SK-N-MC (cell line): ENCODE results near the gene GREM1.

Source experiments
- EZH2 ChIP-seq: fragments of 200-600 bp; sonication (generic); IDR thresholded peaks from one replicate; pipeline ENCODE4 v1.6.1; 2017; ENCODE audit warnings: antibody characterized with exemption
- FOXP2 ChIP-seq: optimal IDR thresholded peaks from 2 replicates; pipeline ENCODE3; 2011; ENCODE audit warnings: mild to moderate bottlenecking, moderate library complexity; ENCODE audit not compliant: insufficient read depth; ENCODE audit errors: extremely low read length, control extremely low read depth
- POLR2AphosphoS5 ChIP-seq: IDR thresholded peaks from 2 replicates; pipeline ENCODE4 v1.6.1; 2012; ENCODE audit warnings: mild to moderate bottlenecking, low read depth, low read length, borderline replicate concordance

DNA sequence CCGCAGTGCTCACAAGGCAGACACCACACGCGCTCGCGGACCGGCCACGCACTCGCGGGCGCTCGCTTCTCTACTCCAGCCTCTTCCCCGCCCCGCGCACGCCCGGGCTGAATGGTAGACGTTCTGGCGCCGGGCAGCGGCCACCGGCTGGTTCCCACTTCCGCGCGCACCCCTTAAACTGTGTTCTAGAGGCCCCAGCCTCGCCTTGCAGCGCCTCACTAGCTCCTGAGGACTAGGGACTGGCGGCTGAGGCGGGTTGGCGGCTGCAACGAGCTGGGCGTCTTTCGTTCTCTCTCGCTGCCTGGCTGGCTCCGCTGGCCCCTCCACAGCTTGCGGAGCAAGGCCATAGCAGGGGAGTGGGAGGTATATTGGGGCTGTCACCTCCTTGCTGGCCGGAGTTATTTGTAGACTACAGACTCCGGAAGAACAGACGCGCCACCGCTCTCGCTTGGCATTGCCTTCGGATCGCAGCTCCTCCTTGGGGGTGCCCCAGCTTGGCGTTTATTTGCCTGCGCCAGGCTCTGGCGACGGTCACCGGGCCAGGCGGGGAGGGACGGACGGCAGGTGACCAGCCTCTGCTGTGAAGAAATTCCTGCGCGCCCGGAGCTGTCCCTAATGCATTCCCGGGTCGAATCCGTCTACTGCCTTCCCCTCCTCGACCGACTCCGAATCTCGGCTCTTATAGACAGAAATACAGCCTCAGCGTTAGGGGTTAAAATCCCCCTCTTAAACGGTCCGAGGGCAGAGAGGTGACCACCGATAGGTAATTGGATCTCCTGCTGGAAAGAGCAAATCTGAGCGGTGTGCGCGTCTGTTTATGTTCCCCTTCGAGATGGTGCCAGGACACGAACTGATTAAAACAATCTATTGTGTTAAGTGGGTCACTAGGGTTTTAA, 1.3 kb downstream of the GREM1 start:
- TF ChIP-seq POLR2AphosphoS5 (no peak), EZH2 (no peak), FOXP2 (no peak)
